SU-DHL-6 (cell line): Measurements from ENCODE around the gene IGFBP6.

Experiments
- EZH2phosphoT487 ChIP-seq: fragments of 200-600 bp; sonication (generic), shearing (Covaris generic); conservative IDR thresholded peaks from 2 replicates; pipeline ENCODE4 v1.6.1; 2018; ENCODE audit warnings: mild to moderate bottlenecking, antibody characterized with exemption, low read length, moderate library complexity, mixed read lengths
- TF ChIP-seq, protein P1 (sequence below): fragments of 200-600 bp; sonication (generic); IDR thresholded peaks from one replicate; pipeline ENCODE4 v1.5.1; 2017; ENCODE audit warnings: antibody characterized with exemption, mild to moderate bottlenecking, low read length, moderate library complexity; ENCODE audit not compliant: insufficient read depth, poor library complexity, severe bottlenecking

- TF ChIP-seq, protein P1, sequence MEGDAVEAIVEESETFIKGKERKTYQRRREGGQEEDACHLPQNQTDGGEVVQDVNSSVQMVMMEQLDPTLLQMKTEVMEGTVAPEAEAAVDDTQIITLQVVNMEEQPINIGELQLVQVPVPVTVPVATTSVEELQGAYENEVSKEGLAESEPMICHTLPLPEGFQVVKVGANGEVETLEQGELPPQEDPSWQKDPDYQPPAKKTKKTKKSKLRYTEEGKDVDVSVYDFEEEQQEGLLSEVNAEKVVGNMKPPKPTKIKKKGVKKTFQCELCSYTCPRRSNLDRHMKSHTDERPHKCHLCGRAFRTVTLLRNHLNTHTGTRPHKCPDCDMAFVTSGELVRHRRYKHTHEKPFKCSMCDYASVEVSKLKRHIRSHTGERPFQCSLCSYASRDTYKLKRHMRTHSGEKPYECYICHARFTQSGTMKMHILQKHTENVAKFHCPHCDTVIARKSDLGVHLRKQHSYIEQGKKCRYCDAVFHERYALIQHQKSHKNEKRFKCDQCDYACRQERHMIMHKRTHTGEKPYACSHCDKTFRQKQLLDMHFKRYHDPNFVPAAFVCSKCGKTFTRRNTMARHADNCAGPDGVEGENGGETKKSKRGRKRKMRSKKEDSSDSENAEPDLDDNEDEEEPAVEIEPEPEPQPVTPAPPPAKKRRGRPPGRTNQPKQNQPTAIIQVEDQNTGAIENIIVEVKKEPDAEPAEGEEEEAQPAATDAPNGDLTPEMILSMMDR, result no peak
- no peak for TF ChIP-seq EZH2phosphoT487
These were observed 29.3 kb upstream of the IGFBP6 start for GRCh38 chr12:53067993-53068770.
